Measurements from ENCODE around the gene QKI. TPM values are rescaled to one million over a fixed set of nuclear protein-coding genes. Genes with fewer than 3 reads are reported as not detected.
"Not testable (repeated sequence)": the region's sequence is repeated elsewhere in the genome, so short reads cannot be mapped to it uniquely, and the experiment has no call there.

QKI gene
- total and polyA plus RNA-seq, 2 donors (not counting 1 experiment from before 2014, with no cell fraction given), result 129 to 224 TPM

DNA sequence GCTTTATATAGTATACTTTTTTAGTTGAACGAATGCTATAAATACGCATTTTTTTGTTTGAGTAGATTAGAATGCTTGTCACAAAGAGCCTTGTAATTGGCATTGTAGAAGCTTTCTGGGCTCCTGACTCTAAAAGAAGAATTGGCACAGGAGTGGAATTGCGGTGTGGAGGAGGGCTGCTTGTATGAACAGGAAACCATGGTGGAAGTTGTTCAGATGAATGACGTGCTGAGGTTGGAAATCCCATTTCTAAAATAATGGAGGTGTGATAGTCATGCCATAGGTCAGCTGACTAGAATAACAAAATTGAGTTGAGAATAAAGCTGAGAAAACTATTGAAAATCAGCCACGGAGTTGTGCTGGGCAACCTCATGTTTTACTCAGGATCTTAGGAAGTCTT lies 174.9 kb downstream of the QKI start:
- Histone ChIP-seq H3K4me2 (ENCODE audit: extremely low read depth, insufficient read depth, low read length) (no peak overlapping the region), H2AFZ (ENCODE audit: low read length) (no peak overlapping the region), H3K4me3 (replicated peaks in 1 of 4; ENCODE audit: control extremely low read depth in 1 of 4, insufficient read depth in 1 of 4, low read depth in 3 of 4, low read length in 4 of 4) (no peak overlapping the region), H3K9me3 (ENCODE audit: control insufficient read depth, insufficient read depth, low read depth, low read length) (no peaks in the 10 kb centered on the region), H4K20me1 (ENCODE audit: control insufficient read depth, extremely low read depth, insufficient read depth, low read length) (no peaks in the 10 kb centered on the region), H3K79me2 (ENCODE audit: control insufficient read depth, insufficient read depth, low read length) (no peaks in the 10 kb centered on the region), H3K36me3 (ENCODE audit: control insufficient read depth, insufficient read depth, low read length) (no peaks in the 10 kb centered on the region), H3K27ac (ENCODE audit: insufficient read depth, low read length) (no peak overlapping the region), H3K27me3 (ENCODE audit: control insufficient read depth, insufficient read depth, low read length) (no peaks in the 10 kb centered on the region), H3K4me1 (ENCODE audit: control insufficient read depth, extremely low read depth, insufficient read depth, low read length) (no peaks in the 10 kb centered on the region), H3K9ac (ENCODE audit: insufficient read depth, low read length) (no peak overlapping the region)
- TF ChIP-seq, protein P1, sequence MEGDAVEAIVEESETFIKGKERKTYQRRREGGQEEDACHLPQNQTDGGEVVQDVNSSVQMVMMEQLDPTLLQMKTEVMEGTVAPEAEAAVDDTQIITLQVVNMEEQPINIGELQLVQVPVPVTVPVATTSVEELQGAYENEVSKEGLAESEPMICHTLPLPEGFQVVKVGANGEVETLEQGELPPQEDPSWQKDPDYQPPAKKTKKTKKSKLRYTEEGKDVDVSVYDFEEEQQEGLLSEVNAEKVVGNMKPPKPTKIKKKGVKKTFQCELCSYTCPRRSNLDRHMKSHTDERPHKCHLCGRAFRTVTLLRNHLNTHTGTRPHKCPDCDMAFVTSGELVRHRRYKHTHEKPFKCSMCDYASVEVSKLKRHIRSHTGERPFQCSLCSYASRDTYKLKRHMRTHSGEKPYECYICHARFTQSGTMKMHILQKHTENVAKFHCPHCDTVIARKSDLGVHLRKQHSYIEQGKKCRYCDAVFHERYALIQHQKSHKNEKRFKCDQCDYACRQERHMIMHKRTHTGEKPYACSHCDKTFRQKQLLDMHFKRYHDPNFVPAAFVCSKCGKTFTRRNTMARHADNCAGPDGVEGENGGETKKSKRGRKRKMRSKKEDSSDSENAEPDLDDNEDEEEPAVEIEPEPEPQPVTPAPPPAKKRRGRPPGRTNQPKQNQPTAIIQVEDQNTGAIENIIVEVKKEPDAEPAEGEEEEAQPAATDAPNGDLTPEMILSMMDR (conservative IDR thresholded peaks at IDR 0.05 in 1 of 2, IDR thresholded peaks at IDR 0.05 in 1 of 2; ENCODE audit: low read depth in 1 of 2, low read length in 2 of 2), result no peak
- no peak for TF ChIP-seq EZH2 (IDR thresholded peaks at IDR 0.05; ENCODE audit: low read length, missing control alignments)
- DNase-seq (ENCODE audit: low read depth in 2 of 2), result peak in 1 of 2 donors; percentile 67

DNA sequence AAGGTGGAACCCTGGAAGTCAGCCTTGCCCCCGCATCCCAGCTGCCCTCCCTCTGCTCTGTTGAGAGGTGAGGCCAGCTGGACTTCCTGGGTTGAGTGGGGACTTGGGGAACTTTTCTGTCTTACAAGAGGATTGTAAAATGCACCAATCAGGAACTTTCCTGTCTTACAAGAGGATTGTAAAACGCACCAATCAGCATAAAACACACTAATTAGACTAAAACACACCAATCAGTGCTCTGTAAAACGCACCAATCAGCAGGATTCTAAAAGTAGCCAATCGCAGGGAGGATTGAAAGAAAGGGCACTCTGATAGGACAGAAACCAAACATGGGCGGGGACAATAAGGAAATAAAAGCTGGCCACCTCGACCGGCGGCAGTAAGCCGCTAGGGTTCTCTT lies 175.6 kb downstream of the QKI start:
- H3K27me3 ChIP-seq (ENCODE audit: control insufficient read depth, insufficient read depth, low read length); H3K4me1 ChIP-seq (ENCODE audit: control insufficient read depth, extremely low read depth, insufficient read depth, low read length); H3K4me2 ChIP-seq (ENCODE audit: extremely low read depth, insufficient read depth, low read length); H3K36me3 ChIP-seq (ENCODE audit: control insufficient read depth, insufficient read depth, low read length); DNase-seq (ENCODE audit: low read depth in 2 of 2); H3K79me2 ChIP-seq (ENCODE audit: control insufficient read depth, insufficient read depth, low read length); H3K9ac ChIP-seq (ENCODE audit: insufficient read depth, low read length); H3K9me3 ChIP-seq (ENCODE audit: control insufficient read depth, insufficient read depth, low read depth, low read length); H3K4me3 ChIP-seq (replicated peaks in 1 of 4; ENCODE audit: control extremely low read depth in 1 of 4, insufficient read depth in 1 of 4, low read depth in 3 of 4, low read length in 4 of 4); H2AFZ ChIP-seq (ENCODE audit: low read length); H4K20me1 ChIP-seq (ENCODE audit: control insufficient read depth, extremely low read depth, insufficient read depth, low read length); H3K27ac ChIP-seq (ENCODE audit: insufficient read depth, low read length): not testable (repeated sequence)

DNA sequence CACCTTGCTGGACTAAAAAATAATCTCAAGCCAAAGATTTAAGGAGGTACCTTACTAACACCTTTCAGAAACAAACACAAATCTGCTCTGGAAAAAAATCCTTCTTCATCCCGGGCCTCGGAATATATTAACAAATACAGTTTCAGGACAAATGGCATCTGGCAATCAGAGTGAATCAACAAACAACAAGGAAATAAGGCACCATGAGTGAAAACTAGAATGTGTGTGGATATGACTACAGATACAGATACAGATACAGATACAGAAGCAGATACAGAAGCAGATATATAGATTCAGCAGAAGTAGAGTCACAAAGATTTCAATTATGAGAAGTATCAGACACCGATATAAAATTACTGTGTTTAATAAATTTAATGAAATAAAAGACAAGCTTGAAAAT lies 178.4 kb downstream of the QKI start:
- Histone ChIP-seq H3K9me3 (ENCODE audit: control insufficient read depth, insufficient read depth, low read depth, low read length) (no peaks in the 10 kb centered on the region), H3K27me3 (ENCODE audit: control insufficient read depth, insufficient read depth, low read length) (no peaks in the 10 kb centered on the region), H3K79me2 (ENCODE audit: control insufficient read depth, insufficient read depth, low read length) (no peaks in the 10 kb centered on the region), H3K4me2 (ENCODE audit: extremely low read depth, insufficient read depth, low read length) (no peak overlapping the region), H4K20me1 (ENCODE audit: control insufficient read depth, extremely low read depth, insufficient read depth, low read length) (no peaks in the 10 kb centered on the region), H3K4me3 (replicated peaks in 1 of 4; ENCODE audit: control extremely low read depth in 1 of 4, insufficient read depth in 1 of 4, low read depth in 3 of 4, low read length in 4 of 4) (no peak overlapping the region), H3K27ac (ENCODE audit: insufficient read depth, low read length) (no peak overlapping the region), H3K36me3 (ENCODE audit: control insufficient read depth, insufficient read depth, low read length) (no peaks in the 10 kb centered on the region), H2AFZ (ENCODE audit: low read length) (no peak overlapping the region), H3K9ac (ENCODE audit: insufficient read depth, low read length) (no peak overlapping the region), H3K4me1 (ENCODE audit: control insufficient read depth, extremely low read depth, insufficient read depth, low read length) (no peaks in the 10 kb centered on the region)
- no peak for DNase-seq (ENCODE audit: low read depth in 2 of 2)
- no peak for TF ChIP-seq EZH2 (IDR thresholded peaks at IDR 0.05; ENCODE audit: low read length, missing control alignments)
- TF ChIP-seq, protein P1 (conservative IDR thresholded peaks at IDR 0.05 in 1 of 2, IDR thresholded peaks at IDR 0.05 in 1 of 2; ENCODE audit: low read depth in 1 of 2, low read length in 2 of 2), result no peak
